HCT116 (cell line): Measurements from ENCODE around the gene PYY. TPM values are rescaled to one million over a fixed set of nuclear protein-coding genes. Genes with fewer than 3 reads are reported as not detected.

Experiments
- ATAC-seq: fragments of 200-7000 bp; cut with Tn5 transposase; 2 replicates; pipeline ENCODE4 v1.9.1; 2020; ENCODE audit warnings: mild to moderate bottlenecking, moderate library complexity
- BruUV-seq: library from RNA; stranded (reverse); fragments of 400-500 nt; replicated peaks from 2 replicates; lab custom pipeline; 2021; lab: Mats Ljungman, UMichigan
- CTCF ChIA-PET: fragments of 300-600 bp; sonication (Branson Sonifier 250); formaldehyde crosslinking; loops from one replicate; lab custom pipeline; 2021; ENCODE audit warnings: antibody characterized with exemption; lab: Charles Lee
- POLR2A ChIA-PET: fragments of 300-600, 350-600 bp; sonication (Branson Sonifier 250); formaldehyde crosslinking; loops from one replicate; lab custom pipeline; 2021; ENCODE audit warnings: antibody characterized with exemption; lab: Charles Lee
- RAD21 ChIA-PET, 2 experiments: fragments of 300-600 bp; sonication (Branson Sonifier 250); formaldehyde crosslinking; loops; one replicate each; lab custom pipeline; 2023; ENCODE audit warnings: low total read pairs in 2 of 2; ENCODE audit not compliant: uncharacterized antibody in 2 of 2, unreplicated experiment in 2 of 2, low non-redundant PET in 1 of 2; lab: Charles Lee
- DNase-seq: peaks from one replicate; pipeline ENCODE4 v3.0.0-alpha.2; 2010; ENCODE audit warnings: low read depth, low spot score
- H2AFZ ChIP-seq: fragments of 200-600 bp; shearing (Covaris generic), sonication (generic); 2 replicates; pipeline ENCODE4 v1.6.1; 2017; ENCODE audit warnings: low read depth, mixed run types, mixed read lengths, antibody characterized with exemption, low read length; ENCODE audit not compliant: poor library complexity, severe bottlenecking
- H3K27ac ChIP-seq: 2 replicates; pipeline ENCODE4 v1.5.1; 2012; ENCODE audit warnings: low read depth, low read length
- H3K27me3 ChIP-seq: fragments of 200-600 bp; sonication (generic); 2 replicates; pipeline ENCODE4 v1.6.1; 2016; ENCODE audit warnings: mixed run types, low read length, mixed read lengths; ENCODE audit not compliant: insufficient read depth
- H3K36me3 ChIP-seq, 2 experiments: fragments of 200-500 bp in 1 of 2; fragments of 200-600 bp in 1 of 2; sonication (Bioruptor generic) in 1 of 2; sonication (generic) in 1 of 2; 2 replicates each; pipeline versions ENCODE4 v1.5.1 to v1.6.1; 2014 to 2016; ENCODE audit warnings: low read length in 2 of 2, inconsistent platforms in 1 of 2, mixed read lengths in 1 of 2, mixed run types in 1 of 2; ENCODE audit not compliant: insufficient read depth in 2 of 2, control insufficient read depth in 1 of 2
- H3K4me1 ChIP-seq, 2 experiments: fragments of 200-600 bp in 1 of 2; sonication (generic) in 1 of 2; 2 replicates each; pipeline versions ENCODE4 v1.5.1 to v1.6.1; 2012 to 2017; ENCODE audit warnings: low read length in 2 of 2, inconsistent platforms in 1 of 2, mild to moderate bottlenecking in 1 of 2, mixed read lengths in 1 of 2, mixed run types in 1 of 2, moderate library complexity in 1 of 2; ENCODE audit not compliant: insufficient read depth in 2 of 2, control insufficient read depth in 1 of 2
- H3K4me2 ChIP-seq: fragments of 200-600 bp; sonication (generic); 2 replicates; pipeline ENCODE4 v1.6.1; 2017; ENCODE audit warnings: mixed run types, low read length, mixed read lengths
- H3K4me3 ChIP-seq, 2 experiments: fragments of 200-600 bp in 1 of 2; sonication (generic) in 1 of 2; replicated peaks in 1 of 2; 2 replicates each; pipeline ENCODE4 v1.5.1; 2011 to 2016; ENCODE audit warnings: low read length in 2 of 2, control low read depth in 1 of 2, low read depth in 1 of 2, mild to moderate bottlenecking in 1 of 2, mixed read lengths in 1 of 2, mixed run types in 1 of 2
- H3K79me2 ChIP-seq: fragments of 200-600 bp; sonication (generic); 2 replicates; pipeline ENCODE4 v1.6.1; 2017; ENCODE audit warnings: mild to moderate bottlenecking, mixed run types, low read length, moderate library complexity, mixed read lengths; ENCODE audit not compliant: insufficient read depth
- H3K9ac ChIP-seq: fragments of 200-600 bp; sonication (generic); 2 replicates; pipeline ENCODE4 v1.6.1; 2016; ENCODE audit warnings: low read length, mixed read lengths
- H3K9me2 ChIP-seq: fragments of 200-600 bp; sonication (generic), shearing (Covaris generic); 2 replicates; pipeline ENCODE4 v1.6.1; 2017; ENCODE audit warnings: mixed run types, mild to moderate bottlenecking, moderate library complexity; ENCODE audit not compliant: insufficient read depth
- H3K9me3 ChIP-seq, 2 experiments: fragments of 200-500 bp in 1 of 2; fragments of 200-600 bp in 1 of 2; sonication (Bioruptor generic) in 1 of 2; sonication (generic) in 1 of 2; 2 replicates each; pipeline ENCODE4 v1.6.1; 2014 to 2017; ENCODE audit warnings: low read length in 2 of 2, mixed read lengths in 2 of 2, inconsistent platforms in 1 of 2, low read depth in 1 of 2, mild to moderate bottlenecking in 1 of 2, mixed run types in 1 of 2, moderate library complexity in 1 of 2; ENCODE audit not compliant: control insufficient read depth in 1 of 2, insufficient read depth in 1 of 2
- H4K20me1 ChIP-seq: fragments of 200-600 bp; sonication (generic), shearing (Covaris generic); 2 replicates; pipeline ENCODE4 v1.6.1; 2017; ENCODE audit warnings: mixed run types, mild to moderate bottlenecking, moderate library complexity; ENCODE audit not compliant: insufficient read depth
- CEBPB ChIP-seq: IDR thresholded peaks from 2 replicates; pipeline ENCODE4 v1.6.1; 2012; ENCODE audit warnings: low read depth
- EGR1 ChIP-seq: IDR thresholded peaks from 2 replicates; pipeline ENCODE4 v1.6.1; 2012; ENCODE audit warnings: low read depth
- EZH2 ChIP-seq: fragments of 200-600 bp; sonication (generic); IDR thresholded peaks from 2 replicates; pipeline ENCODE4 v1.6.1; 2017; ENCODE audit warnings: antibody characterized with exemption, mixed run types
- POLR2A ChIP-seq: IDR thresholded peaks from 2 replicates; pipeline ENCODE4 v1.7.0; 2011; ENCODE audit warnings: borderline replicate concordance; ENCODE audit not compliant: insufficient read depth, insufficient read length; ENCODE audit errors: extremely low read depth
- RAD21 ChIP-seq: IDR thresholded peaks from 2 replicates; pipeline ENCODE4 v1.6.1; 2012; ENCODE audit warnings: low read depth, mild to moderate bottlenecking
- SIN3A ChIP-seq: IDR thresholded peaks from 2 replicates; pipeline ENCODE4 v1.6.1; 2012; ENCODE audit warnings: low read depth
- TCF7L2 ChIP-seq: IDR thresholded peaks from 2 replicates; pipeline ENCODE4 v1.7.0; 2011; ENCODE audit warnings: borderline replicate concordance, inconsistent platforms; ENCODE audit not compliant: insufficient read depth, insufficient read length; ENCODE audit errors: extremely low read depth
- YY1 ChIP-seq: IDR thresholded peaks from 2 replicates; pipeline ENCODE4 v1.6.1; 2011; ENCODE audit warnings: low read length, low read depth, moderate library complexity, mild to moderate bottlenecking; ENCODE audit not compliant: insufficient replicate concordance; ENCODE audit errors: extremely low read depth
- ZNF274 ChIP-seq: fragments of 200-500 bp; sonication (Bioruptor generic); IDR thresholded peaks from 2 replicates; pipeline ENCODE4 v1.6.1; 2014; ENCODE audit warnings: mild to moderate bottlenecking, low read depth, low read length, inconsistent platforms
- intact Hi-C: fragments of 100-400 bp; cut with micrococcal nuclease; formaldehyde crosslinking; loops from 2 replicates; pipeline ENCODE4 v1.10.0; 2022
- total RNA-seq: library from RNA; stranded (reverse); gene quantifications from one replicate; pipeline ENCODE4 v1.2.1, GENCODE V29; 2021; ENCODE audit not compliant: unreplicated experiment
- TF ChIP-seq, protein P1 (sequence below), 3 experiments: fragments of 200-600 bp in 1 of 3; sonication (generic) in 1 of 3; IDR thresholded peaks in 2 of 3; conservative IDR thresholded peaks in 1 of 3; 2 replicates each; pipeline ENCODE4 v1.5.1; 2012 to 2017; ENCODE audit warnings: low read depth in 2 of 3, low read length in 2 of 3, antibody characterized with exemption in 1 of 3, borderline replicate concordance in 1 of 3, control low read depth in 1 of 3, mild to moderate bottlenecking in 1 of 3, mixed read lengths in 1 of 3, mixed run types in 1 of 3, moderate library complexity in 1 of 3; ENCODE audit not compliant: insufficient read depth in 1 of 3
- TF ChIP-seq, protein P2 (sequence below): IDR thresholded peaks from 2 replicates; pipeline ENCODE4 v1.6.1; 2012
- TF ChIP-seq, protein P3 (sequence below): IDR thresholded peaks from 2 replicates; pipeline ENCODE4 v1.6.1; 2012

PYY gene
- total RNA-seq, 1 experiment from 2014 or later, result 0.52 TPM

GRCh38 chr17:43952351-43952723 is 1.4 kb downstream of the PYY start:
- ChIA-PET CTCF (interaction anchor here (0.8 kb wide), 1 partner anchor 9 kb away, joined by 3 read pairs; no protein-coding TSS in a partner anchor), POLR2A (no interaction called here), RAD21 (no interaction called here)
- no peaks in the 10 kb centered on the region for H3K4me1 ChIP-seq
- H3K9me3 ChIP-seq, result no peaks in the 10 kb centered on the region
- H3K9ac ChIP-seq, result no peak overlapping the region
- H3K27me3 ChIP-seq, result no peaks in the 10 kb centered on the region
- H3K79me2 ChIP-seq, result no peaks in the 10 kb centered on the region
- no peak overlapping the region for H2AFZ ChIP-seq
- H3K36me3 ChIP-seq, result no peaks in the 10 kb centered on the region
- no peak overlapping the region for H3K4me3 ChIP-seq
- ATAC-seq (no peak), DNase-seq (no peak)
- H3K4me2 ChIP-seq, result no peak overlapping the region
- no TSS peak for BruUV-seq
- no peaks in the 10 kb centered on the region for H4K20me1 ChIP-seq
- H3K27ac ChIP-seq, result no peak overlapping the region
- intact Hi-C loops, result no loop called here
- TF ChIP-seq CEBPB (no peak), EGR1 (no peak), TCF7L2 (no peak), YY1 (no peak), POLR2A (no peak), ZNF274 (no peak), RAD21 (no peak), EZH2 (no peak), SIN3A (no peak)
- TF ChIP-seq, protein P1, sequence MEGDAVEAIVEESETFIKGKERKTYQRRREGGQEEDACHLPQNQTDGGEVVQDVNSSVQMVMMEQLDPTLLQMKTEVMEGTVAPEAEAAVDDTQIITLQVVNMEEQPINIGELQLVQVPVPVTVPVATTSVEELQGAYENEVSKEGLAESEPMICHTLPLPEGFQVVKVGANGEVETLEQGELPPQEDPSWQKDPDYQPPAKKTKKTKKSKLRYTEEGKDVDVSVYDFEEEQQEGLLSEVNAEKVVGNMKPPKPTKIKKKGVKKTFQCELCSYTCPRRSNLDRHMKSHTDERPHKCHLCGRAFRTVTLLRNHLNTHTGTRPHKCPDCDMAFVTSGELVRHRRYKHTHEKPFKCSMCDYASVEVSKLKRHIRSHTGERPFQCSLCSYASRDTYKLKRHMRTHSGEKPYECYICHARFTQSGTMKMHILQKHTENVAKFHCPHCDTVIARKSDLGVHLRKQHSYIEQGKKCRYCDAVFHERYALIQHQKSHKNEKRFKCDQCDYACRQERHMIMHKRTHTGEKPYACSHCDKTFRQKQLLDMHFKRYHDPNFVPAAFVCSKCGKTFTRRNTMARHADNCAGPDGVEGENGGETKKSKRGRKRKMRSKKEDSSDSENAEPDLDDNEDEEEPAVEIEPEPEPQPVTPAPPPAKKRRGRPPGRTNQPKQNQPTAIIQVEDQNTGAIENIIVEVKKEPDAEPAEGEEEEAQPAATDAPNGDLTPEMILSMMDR (IDR thresholded peaks at IDR 0.05 in 2 of 3, conservative IDR thresholded peaks at IDR 0.05 in 1 of 3; ENCODE audit: borderline replicate concordance in 1 of 3, insufficient read depth in 1 of 3, low read depth in 2 of 3, low read length in 2 of 3), result no peak
- TF ChIP-seq, protein P2, sequence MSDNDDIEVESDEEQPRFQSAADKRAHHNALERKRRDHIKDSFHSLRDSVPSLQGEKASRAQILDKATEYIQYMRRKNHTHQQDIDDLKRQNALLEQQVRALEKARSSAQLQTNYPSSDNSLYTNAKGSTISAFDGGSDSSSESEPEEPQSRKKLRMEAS, result no peak
- TF ChIP-seq, protein P3, sequence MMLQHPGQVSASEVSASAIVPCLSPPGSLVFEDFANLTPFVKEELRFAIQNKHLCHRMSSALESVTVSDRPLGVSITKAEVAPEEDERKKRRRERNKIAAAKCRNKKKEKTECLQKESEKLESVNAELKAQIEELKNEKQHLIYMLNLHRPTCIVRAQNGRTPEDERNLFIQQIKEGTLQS, result no peak
- no peaks in the 10 kb centered on the region for H3K9me2 ChIP-seq
